ENCODE results near the gene PARVA.

PARVA gene

DNA sequence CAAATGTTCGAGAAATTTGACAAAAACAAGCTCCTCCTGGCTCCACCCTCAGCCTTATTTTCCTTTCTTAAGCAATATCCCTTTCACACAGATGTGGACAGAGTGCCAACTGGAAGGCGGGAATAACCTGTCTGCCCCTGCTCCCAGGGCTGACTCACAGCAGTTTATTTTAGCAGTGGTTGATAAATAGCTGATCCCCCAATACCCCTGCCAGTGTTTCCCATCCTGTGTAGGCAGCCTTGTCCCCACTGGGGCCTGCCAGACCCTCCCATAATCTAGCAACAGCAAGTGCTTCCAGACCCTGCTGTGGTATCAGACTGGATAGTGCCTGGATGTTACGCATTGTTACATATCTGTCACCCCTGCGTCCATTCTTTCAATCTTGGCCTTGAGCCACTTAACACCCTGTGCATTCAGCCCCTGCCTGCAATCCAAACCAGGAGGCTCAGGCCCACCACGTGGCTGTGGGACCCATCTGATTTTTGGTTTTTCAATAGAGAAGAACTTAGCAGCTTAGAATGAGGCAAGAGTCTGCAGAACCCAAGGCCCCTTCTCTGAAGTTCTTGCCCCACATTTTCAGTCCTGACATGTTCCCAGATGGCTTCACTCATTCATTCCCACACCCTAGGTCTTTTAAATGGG is 53.7 kb downstream of the PARVA start:
- no peak for DNase-seq (ENCODE audit: low read depth, low spot score)

DNA sequence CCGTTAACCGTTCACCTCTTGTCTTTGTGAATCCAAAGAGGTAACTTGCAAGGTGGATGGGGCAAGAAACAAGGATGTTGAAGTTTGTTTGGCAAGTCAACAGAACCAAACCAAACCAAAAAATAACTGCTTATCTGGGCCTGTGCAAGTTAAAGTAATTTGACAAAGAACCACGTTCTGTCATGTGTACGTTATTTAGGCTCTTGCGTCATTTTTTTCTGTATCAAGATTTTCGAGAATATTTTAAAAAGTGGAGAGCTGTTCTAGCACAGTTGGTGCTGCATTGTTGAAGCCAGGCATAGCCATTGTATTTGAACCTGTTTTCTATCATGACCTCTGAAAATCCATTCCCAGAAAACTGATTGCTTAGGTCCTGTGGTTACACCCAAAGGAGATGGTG is 55.1 kb downstream of the PARVA start:
- DNase-seq (ENCODE audit: low read depth, low spot score): no peak

DNA sequence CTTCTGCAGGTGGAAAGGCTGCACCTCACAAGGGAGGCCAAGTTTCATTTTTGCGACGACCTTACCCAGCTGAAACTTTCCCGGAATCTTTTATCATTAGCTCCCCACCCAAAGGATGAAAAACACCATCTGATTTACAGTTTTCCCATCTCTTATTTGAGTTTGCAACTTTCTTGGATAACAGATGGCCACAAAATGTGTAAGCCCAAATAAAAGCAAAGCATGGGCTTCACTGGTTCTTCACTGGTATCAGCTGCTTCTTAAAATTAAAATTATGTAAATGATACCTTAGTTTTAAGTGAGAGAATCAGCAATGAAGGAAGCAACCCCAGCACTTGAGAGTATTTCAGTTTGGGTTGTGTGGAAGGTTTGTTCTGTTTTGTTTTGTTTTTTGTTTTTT is 55.8 kb downstream of the PARVA start:
- DNase-seq (ENCODE audit: low read depth, low spot score): no peak

GRCh38 chr11:12433571-12434324 is 56.4 kb downstream of the PARVA start:
- DNase-seq (ENCODE audit: low read depth, low spot score): no peak

GRCh38 chr11:12434325-12434654 is 56.9 kb downstream of the PARVA start:
- no peak for DNase-seq (ENCODE audit: low read depth, low spot score)

DNA sequence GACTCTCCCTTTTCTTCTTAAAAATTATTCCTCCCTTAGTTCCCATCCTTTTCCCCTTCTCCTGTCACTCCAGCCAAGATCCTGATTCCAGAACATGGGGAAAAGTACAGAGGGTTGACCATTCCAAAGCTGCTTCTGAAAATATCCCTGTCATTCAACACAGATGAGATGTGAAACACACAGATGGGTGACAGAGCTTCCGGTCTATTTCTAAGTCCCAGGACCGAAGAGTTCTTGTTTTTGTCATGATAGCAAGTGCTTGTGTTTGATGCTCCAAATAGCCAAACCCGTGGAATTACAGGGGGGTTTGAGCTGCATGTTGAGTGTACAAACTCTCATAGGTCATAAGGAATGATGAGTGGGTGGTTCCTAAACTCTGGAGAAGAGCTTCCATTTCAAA is 57.9 kb downstream of the PARVA start:
- DNase-seq (ENCODE audit: low read depth, low spot score): no peak

DNA sequence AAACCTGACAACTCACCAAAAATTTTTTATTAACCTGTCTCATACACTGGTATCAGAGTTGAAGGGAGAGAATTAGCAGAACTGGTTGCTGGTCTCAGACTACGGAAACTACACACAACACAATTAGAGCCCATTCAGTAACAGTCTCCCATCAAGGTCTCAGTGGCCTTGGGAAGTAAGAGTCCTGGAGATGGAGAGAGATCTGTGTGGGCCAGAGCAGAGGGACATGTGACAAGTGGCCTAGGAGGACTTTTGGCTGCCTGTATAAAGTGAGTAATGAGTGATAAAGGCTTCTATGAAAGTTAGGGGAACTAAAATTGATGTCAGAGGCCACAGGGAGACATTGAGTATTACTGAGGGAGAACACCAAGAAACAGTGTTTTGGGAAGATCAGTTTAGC is 58.9 kb downstream of the PARVA start:
- no peak for DNase-seq (ENCODE audit: low read depth, low spot score)

DNA sequence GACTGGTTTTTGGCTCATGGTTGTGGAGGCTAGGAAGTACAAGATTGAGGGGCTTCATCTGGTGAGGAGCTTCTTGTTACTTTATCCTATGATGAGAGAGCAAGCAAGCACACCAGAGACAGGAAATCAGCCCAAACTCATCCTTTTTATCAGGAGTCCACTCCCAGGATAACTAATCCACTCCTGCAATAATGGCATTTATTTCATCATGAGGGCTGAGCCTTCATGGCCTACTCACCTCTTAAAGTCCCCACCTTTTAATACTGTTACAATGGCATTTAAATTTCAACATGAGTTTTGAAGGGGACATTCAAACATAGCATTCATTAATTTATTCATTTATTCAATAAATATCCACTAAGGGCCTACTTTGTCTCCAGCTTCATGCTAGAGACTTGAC is 60.9 kb downstream of the PARVA start:
- no peak for DNase-seq (ENCODE audit: low read depth, low spot score)

DNA sequence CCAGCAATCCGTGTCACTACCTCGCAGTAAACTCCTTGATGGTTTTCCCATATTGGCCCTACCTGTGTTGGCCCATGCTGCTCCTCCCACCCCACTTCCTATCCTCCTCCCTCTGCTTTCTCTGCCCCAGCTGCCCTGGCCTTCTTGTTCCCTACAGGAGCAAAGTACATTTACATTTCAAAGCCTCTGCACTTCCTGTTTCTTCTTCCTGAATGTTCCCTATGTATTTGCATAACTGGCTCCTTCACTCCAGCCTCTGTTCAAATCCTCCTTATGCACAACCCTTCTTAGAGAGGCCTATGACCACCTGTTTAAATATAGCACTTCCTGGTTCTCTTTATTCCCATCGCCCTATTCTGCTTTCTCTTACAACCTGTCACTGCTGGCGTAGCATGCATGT is 62.2 kb downstream of the PARVA start:
- no peak for DNase-seq (ENCODE audit: low read depth, low spot score)

- DNase-seq (ENCODE audit: low read depth, low spot score): no peak
These were observed 63.2 kb downstream of the PARVA start for GRCh38 chr11:12440565-12440964.

GRCh38 chr11:12441231-12441861 is 64.0 kb downstream of the PARVA start:
- no peak for DNase-seq (ENCODE audit: low read depth, low spot score)

GRCh38 chr11:12444601-12445000 is 67.2 kb downstream of the PARVA start:
- no peak for DNase-seq (ENCODE audit: low read depth, low spot score)

- DNase-seq (ENCODE audit: low read depth, low spot score): no peak
These were observed 67.6 kb downstream of the PARVA start for GRCh38 chr11:12445001-12445400.

GRCh38 chr11:12446863-12447262 is 69.5 kb downstream of the PARVA start:
- no peak for DNase-seq (ENCODE audit: low read depth, low spot score)

DNA sequence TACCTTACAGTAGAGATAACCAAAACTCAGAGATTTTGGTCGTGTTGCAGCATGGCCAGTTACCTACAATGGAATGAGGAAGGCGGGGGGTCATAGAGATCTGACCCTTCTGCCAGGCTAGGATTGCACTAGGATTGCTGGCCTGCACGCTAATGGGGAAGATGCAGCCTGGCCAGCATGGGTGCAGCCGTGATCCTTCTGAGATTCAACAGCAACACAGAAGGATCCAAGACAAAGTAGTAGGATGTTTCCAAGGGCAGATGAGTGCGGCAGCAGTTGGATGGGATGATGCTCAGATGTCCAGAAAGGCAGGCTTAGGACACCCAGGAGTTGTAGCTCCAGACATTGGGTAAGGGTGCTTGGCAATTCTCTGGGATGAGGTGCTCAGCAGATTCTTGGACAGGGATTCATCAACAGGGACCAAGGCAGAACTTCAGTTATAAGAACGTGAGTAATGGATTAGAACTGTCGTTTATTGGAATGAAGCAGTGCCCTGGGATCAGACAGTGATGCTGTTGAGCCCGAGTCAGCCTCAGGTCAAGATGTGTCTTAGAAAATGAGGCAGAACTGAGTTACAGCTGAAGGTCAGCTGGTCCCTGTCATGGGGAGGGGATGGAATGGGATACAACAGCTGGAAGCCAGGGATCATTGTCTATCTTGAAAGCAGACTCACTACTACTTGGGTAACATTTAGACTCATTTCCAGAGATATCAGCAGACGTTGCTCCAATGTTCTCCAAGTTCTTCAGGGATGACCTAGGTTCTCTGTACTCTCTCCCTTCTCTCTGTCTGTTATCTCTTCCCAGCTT is 71.0 kb downstream of the PARVA start:
- DNase-seq (ENCODE audit: low read depth, low spot score): no peak

- no peak for DNase-seq (ENCODE audit: low read depth, low spot score)
These were observed 72.8 kb downstream of the PARVA start for GRCh38 chr11:12449961-12450715.

DNA sequence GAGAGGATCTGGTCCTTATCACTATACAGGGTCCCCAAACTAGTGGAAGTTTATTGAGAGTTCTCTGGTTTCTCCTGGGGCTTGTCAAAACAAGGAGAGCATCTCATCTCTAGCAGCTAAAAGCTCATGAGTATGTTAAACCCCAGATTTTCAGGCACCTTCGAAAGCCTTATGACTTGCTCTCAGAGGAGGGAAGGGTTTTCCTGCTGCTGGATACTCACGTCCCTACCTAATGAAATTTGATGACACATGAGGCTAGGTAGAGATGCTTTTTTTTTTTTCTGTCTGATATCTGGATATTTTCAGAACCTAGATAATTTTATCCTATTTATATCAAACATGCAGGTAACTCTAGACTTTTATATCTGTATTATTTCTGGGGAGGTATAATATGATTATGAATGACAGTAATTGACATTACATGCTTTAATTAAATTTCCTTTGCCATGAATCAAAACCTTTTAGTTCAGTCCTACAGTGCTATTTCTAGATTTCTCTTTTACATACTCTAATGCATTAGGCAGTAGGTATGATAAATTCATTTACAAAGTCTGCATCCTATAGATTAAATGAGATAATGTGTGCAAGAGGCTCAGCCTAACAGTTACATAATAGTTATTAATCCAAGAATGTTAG is 73.9 kb downstream of the PARVA start:
- no peak for DNase-seq (ENCODE audit: low read depth, low spot score)

GRCh38 chr11:12453243-12453642 is 75.9 kb downstream of the PARVA start:
- DNase-seq (ENCODE audit: low read depth, low spot score): no peak

GRCh38 chr11:12454782-12455181 is 77.4 kb downstream of the PARVA start:
- no peak for DNase-seq (ENCODE audit: low read depth, low spot score)

- DNase-seq (ENCODE audit: low read depth, low spot score): no peak
These were observed 78.6 kb downstream of the PARVA start for GRCh38 chr11:12455938-12456337.
